Lung (tissue), 12 donors: Measurements from ENCODE around the gene PGS1. TPM values are rescaled to one million over a fixed set of nuclear protein-coding genes. Genes with fewer than 3 reads are reported as not detected.

ENCODE experiments used
- ATAC-seq: fragments of 200-7000 bp; cut with Tn5 transposase; one replicate; pipeline ENCODE4 v1.9.1; 2020; ENCODE audit warnings: moderate number of reproducible peaks; ENCODE audit not compliant: insufficient read depth, low FRiP score
- DNase-seq, 3 donors: peaks; one replicate each; pipeline ENCODE4 v3.0.0-alpha.2; 2013 to 2017
- H3K27ac ChIP-seq, 2 donors: one replicate each; pipeline ENCODE4 v1.5.1; 2013; ENCODE audit warnings: mild to moderate bottlenecking in 2 of 2, moderate library complexity in 2 of 2, control low read depth in 1 of 2, inconsistent platforms in 1 of 2, low read depth in 1 of 2, low read length in 1 of 2
- H3K27me3 ChIP-seq, 3 donors: one replicate each; pipeline ENCODE4 v1.5.1; 2013; ENCODE audit warnings: low read length in 2 of 3; ENCODE audit not compliant: control insufficient read depth in 3 of 3, insufficient read depth in 3 of 3
- H3K36me3 ChIP-seq, 4 donors: one replicate each; pipeline ENCODE4 v1.5.1; 2013; ENCODE audit warnings: low read length in 4 of 4, mild to moderate bottlenecking in 1 of 4, moderate library complexity in 1 of 4; ENCODE audit not compliant: control insufficient read depth in 4 of 4, insufficient read depth in 4 of 4
- H3K4me1 ChIP-seq, 5 donors: one replicate each; pipeline ENCODE4 v1.5.1; 2013; ENCODE audit warnings: low read length in 5 of 5, mild to moderate bottlenecking in 2 of 5, moderate library complexity in 1 of 5; ENCODE audit not compliant: control insufficient read depth in 5 of 5, insufficient read depth in 5 of 5
- H3K4me3 ChIP-seq: one replicate; pipeline ENCODE4 v1.5.1; 2013; ENCODE audit warnings: mild to moderate bottlenecking, control low read depth, moderate library complexity
- H3K9ac ChIP-seq, 2 donors: one replicate each; pipeline ENCODE4 v1.5.1; 2013; ENCODE audit warnings: low read length in 2 of 2, control low read depth in 1 of 2; ENCODE audit not compliant: insufficient read depth in 1 of 2
- H3K9me3 ChIP-seq, 4 donors: one replicate each; pipeline ENCODE4 v1.5.1; 2013; ENCODE audit warnings: low read length in 3 of 4, mild to moderate bottlenecking in 1 of 4, moderate library complexity in 1 of 4; ENCODE audit not compliant: control insufficient read depth in 4 of 4, insufficient read depth in 3 of 4
- CTCF ChIP-seq: IDR thresholded peaks from 2 replicates; pipeline ENCODE4 v1.5.1; 2012; ENCODE audit warnings: mild to moderate bottlenecking; ENCODE audit errors: control extremely low read depth, extremely low read depth
- whole genome bisulfite sequencing, 2 donors: extraction: QIAGEN DNeasy Blood & Tissue Kit; methylation state at CpG; one replicate each; pipeline ENCODE4 v1.1.7; 2013; 5-methylcytosine and 5-hydroxymethylcytosine counted together
- polyA plus RNA-seq, 2 donors: library from polyadenylated mRNA; stranded (reverse); fragments of 200-250 nt; gene quantifications; one replicate each; pipeline ENCODE4 v1.2.1, GENCODE V29; 2013
- total RNA-seq, 2 donors: library from RNA; depleted of rRNA in 1 of 2; stranded (reverse); fragments of >200 nt in 1 of 2; gene quantifications; one replicate each; pipeline ENCODE4 v1.2.1, GENCODE V29; 2014 to 2021
- donor health status: control.
- donor health status: control.
- donor health status: Bipolar disorder and iron deficiency.
- donor health status: healthy.
- donor health status: DM: yes; HTN: yes; CAD: no.

The PGS1 gene
- total and polyA plus RNA-seq, 4 donors: 44.9 to 104 (median 94.3) TPM

- WGBS, 2 donors: 6 to 17% methylated on average over 24 to 95 of the region's 95 CpGs
- H3K27ac ChIP-seq: peak overlapping the region; percentile 92 to 97
- no peaks in the 10 kb centered on the region for H3K27me3 ChIP-seq
- H3K36me3 ChIP-seq: no peaks in the 10 kb centered on the region
- peak; percentile 60 for ATAC-seq
- no peaks in the 10 kb centered on the region for H3K9me3 ChIP-seq
- peaks cover under 1 to 41% (median 18%) of the 10 kb centered on the region in 5 donors for H3K4me1 ChIP-seq
- peak overlapping the region; percentile 20 for H3K4me3 ChIP-seq
- no peak for TF ChIP-seq CTCF
- H3K9ac ChIP-seq: no peak overlapping the region
- peak; percentile 84 to 90 (median 87) for DNase-seq
Measured at GRCh38 chr17:78341559-78342448, 36.6 kb upstream of the PGS1 start.

- ATAC-seq (peak; percentile 50), DNase-seq (no peak)
- no peaks in the 10 kb centered on the region for H3K9me3 ChIP-seq
- no peaks in the 10 kb centered on the region for H3K27me3 ChIP-seq
- H3K36me3 ChIP-seq: no peaks in the 10 kb centered on the region
- 34 to 45% methylated on average over 26 of the region's 26 CpGs for WGBS, 2 donors
- peaks cover 4 to 41% (median 18%) of the 10 kb centered on the region in 5 donors for H3K4me1 ChIP-seq
- TF ChIP-seq CTCF: no peak
- H3K27ac ChIP-seq: peak overlapping the region; percentile 92 to 97
- no peak overlapping the region for H3K4me3 ChIP-seq
- H3K9ac ChIP-seq: no peak overlapping the region
Measured at GRCh38 chr17:78342449-78343186, 35.8 kb upstream of the PGS1 start.

GRCh38 chr17:78343187-78343542 lies 35.3 kb upstream of the PGS1 start:
- Histone ChIP-seq H3K9me3 (no peaks in the 10 kb centered on the region), H3K27me3 (no peaks in the 10 kb centered on the region), H3K36me3 (no peaks in the 10 kb centered on the region), H3K9ac (no peak overlapping the region), H3K4me3 (no peak overlapping the region), H3K27ac (peak overlapping the region; percentile 92 to 97), H3K4me1 (peaks cover 4 to 41% (median 18%) of the 10 kb centered on the region in 5 donors)
- WGBS, 2 donors: 10 to 11% methylated on average over 3 to 5 of the region's 5 CpGs
- no peak for TF ChIP-seq CTCF
- ATAC-seq (peak; percentile 16), DNase-seq (peak; percentile 89 to 91 (median 90))
